Mucosa of descending colon (tissue), 3 donors: ENCODE measurements around the gene ADCY4. TPM values are rescaled to one million over a fixed set of nuclear protein-coding genes. Genes with fewer than 3 reads are reported as not detected.

Source experiments
- ATAC-seq: fragments of 200-7000 bp; cut with Tn5 transposase; one replicate; pipeline ENCODE4 v1.9.1; 2020; ENCODE audit warnings: mild to moderate bottlenecking, moderate library complexity
- DNase-seq, 3 donors: peaks; one replicate each; pipeline ENCODE4 v3.0.0-alpha.2; 2020
- H3K36me3 ChIP-seq: fragments of 200-600 bp; one replicate; pipeline ENCODE4 v1.8.0; 2021; ENCODE audit warnings: low read depth, mild to moderate bottlenecking
- H3K4me1 ChIP-seq: fragments of 200-600 bp; one replicate; pipeline ENCODE4 v1.8.0; 2021; ENCODE audit warnings: low read depth, mild to moderate bottlenecking
- H3K4me3 ChIP-seq: fragments of 200-600 bp; one replicate; pipeline ENCODE4 v1.8.0; 2021; ENCODE audit warnings: mild to moderate bottlenecking
- H3K9me3 ChIP-seq: fragments of 200-600 bp; one replicate; pipeline ENCODE4 v1.8.0; 2021; ENCODE audit warnings: mild to moderate bottlenecking
- intact Hi-C, 2 donors: fragments of 100-400 bp; cut with DNase I in 1 of 2; cut with micrococcal nuclease in 1 of 2; formaldehyde crosslinking; loops; one replicate each; pipeline versions ENCODE4 v1.11.0 to v1.11.1; 2022; cut with DNase I, micrococcal nuclease
- total RNA-seq, 3 donors: library from RNA; stranded (reverse); fragmentation: NEBNext Ultra II Directional in 2 of 3; extraction: Animal tissue kit (Norgen Biotek cat#: 25700) in 2 of 3; gene quantifications; one replicate each; pipeline versions ENCODE4 v1.2.1 to v1.2.4, GENCODE V29; 2021 to 2023
- TF ChIP-seq, protein P1 (sequence below): fragments of 200-600 bp; IDR thresholded peaks from one replicate; pipeline ENCODE4 v1.8.0; 2022; ENCODE audit warnings: antibody characterized with exemption, mild to moderate bottlenecking
- donor health status: DM: no; HTN: no; CAD: no; lungs with moderate emphysema.
- donor health status: DM: no; HTN: no; CAD: no.
- donor health status: DM: no; HTN: yes; CAD: no.

The ADCY4 gene
- total RNA-seq, 3 donors from 2014 or later: 13.9 to 23.5 (median 20.7) TPM

DNA sequence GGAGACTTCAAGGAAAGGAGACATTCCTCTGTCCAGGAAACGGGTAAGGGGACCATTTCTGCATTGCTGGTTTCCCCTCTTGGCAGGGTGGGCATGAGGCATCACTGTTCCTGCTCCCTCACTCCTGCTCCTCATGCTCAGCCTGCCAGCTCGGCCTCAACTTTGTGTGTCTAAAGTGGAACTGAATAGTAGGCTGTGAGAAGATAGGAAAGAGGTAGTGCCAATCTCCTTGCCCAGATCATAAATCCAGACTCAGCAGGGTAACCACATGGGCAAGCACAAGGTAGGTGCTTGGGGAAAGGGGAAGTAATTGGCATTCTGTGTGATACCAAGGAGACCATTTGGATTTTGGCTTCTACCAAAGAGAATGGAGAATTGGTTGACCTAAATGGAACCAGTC, 21.0 kb downstream of the ADCY4 start:
- TF ChIP-seq, protein P1, sequence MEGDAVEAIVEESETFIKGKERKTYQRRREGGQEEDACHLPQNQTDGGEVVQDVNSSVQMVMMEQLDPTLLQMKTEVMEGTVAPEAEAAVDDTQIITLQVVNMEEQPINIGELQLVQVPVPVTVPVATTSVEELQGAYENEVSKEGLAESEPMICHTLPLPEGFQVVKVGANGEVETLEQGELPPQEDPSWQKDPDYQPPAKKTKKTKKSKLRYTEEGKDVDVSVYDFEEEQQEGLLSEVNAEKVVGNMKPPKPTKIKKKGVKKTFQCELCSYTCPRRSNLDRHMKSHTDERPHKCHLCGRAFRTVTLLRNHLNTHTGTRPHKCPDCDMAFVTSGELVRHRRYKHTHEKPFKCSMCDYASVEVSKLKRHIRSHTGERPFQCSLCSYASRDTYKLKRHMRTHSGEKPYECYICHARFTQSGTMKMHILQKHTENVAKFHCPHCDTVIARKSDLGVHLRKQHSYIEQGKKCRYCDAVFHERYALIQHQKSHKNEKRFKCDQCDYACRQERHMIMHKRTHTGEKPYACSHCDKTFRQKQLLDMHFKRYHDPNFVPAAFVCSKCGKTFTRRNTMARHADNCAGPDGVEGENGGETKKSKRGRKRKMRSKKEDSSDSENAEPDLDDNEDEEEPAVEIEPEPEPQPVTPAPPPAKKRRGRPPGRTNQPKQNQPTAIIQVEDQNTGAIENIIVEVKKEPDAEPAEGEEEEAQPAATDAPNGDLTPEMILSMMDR: no peak
- no peak overlapping the region for H3K4me3 ChIP-seq
- no peaks in the 10 kb centered on the region for H3K36me3 ChIP-seq
- no peaks in the 10 kb centered on the region for H3K9me3 ChIP-seq
- intact Hi-C loops: no loop called here
- DNase-seq: no peak
- peaks cover 48% of the 10 kb centered on the region for H3K4me1 ChIP-seq
- no peak for ATAC-seq

DNA sequence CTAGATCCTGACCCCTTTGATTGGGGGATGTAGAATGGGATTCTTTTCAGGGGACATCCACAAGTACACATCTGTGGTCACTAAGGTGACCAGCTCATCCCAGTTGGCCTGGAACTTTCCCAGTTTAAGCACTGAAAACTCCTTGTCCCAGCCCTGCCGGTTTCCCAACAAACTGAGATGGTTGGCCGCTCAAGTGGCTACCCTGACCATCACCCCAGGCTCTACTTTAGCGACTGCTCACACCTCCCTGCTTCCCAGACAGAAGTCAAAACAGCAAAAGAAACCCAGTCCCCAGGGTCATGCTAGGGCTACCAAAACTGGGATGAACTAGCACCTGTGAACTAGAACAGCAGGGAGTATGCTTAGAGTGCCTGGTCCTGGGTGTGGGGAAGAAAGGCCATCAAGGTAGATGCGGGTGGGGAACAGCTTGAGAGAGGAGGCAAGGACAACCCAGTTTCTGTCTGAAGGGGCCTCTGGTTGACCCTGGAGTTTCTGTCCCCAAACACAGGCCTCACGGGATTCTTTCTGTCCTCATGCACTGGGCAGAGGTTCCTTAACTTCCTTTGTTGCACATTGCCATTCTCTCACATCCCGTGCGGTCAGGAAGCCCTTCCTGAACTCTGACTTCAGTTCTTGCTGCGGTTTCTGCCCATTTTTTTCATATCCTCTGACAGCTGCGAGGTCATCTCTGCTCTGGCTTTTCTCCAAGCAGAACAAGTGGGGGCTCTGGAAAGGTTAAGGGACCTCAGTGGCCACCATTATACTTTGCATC, 21.9 kb downstream of the ADCY4 start:
- no peaks in the 10 kb centered on the region for H3K9me3 ChIP-seq
- intact Hi-C loops: no loop called here
- peaks cover 57% of the 10 kb centered on the region for H3K4me1 ChIP-seq
- no peak overlapping the region for H3K4me3 ChIP-seq
- TF ChIP-seq, protein P1: no peak
- ATAC-seq: no peak
- DNase-seq: peak in 2 of 3 donors; percentile 42 to 47
- H3K36me3 ChIP-seq: no peaks in the 10 kb centered on the region

DNA sequence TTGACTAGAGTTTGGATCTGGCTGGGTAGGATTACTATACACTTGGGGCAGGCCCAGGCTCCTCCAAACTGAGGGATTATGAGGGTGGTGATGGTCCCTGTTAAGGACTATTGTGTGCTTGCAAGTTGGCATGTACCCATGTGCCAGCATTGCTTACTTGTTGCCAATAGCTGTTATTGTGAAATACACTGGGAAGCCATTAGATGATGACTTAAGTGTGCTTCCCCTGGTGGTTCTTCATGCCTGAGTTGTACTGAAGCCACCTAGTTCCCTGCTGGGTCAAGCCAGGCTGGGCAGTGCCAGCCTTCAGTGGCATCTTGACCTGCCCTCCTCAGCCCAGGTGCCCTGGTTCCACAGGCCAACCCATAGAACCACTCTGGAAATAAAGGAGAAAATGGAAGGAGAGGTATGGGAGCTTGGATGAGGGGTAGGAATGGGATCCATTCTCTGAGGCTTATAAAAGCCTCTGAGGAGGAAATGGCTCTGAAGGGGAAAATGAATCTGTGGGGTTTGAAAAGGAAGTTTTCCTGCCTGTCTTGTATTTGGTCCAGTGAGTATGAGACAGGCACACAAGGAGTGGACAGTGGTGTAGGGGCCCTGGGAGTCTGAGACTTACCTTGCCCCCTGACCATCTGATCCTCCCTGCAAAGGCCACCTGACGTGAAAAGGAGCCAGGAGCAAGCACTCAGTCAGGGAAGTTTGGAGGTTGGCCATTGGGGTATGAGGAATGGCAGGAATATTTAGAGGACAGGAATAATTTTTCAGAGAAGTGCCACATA, 22.8 kb downstream of the ADCY4 start:
- intact Hi-C loops: no loop called here
- no peaks in the 10 kb centered on the region for H3K9me3 ChIP-seq
- peaks cover 61% of the 10 kb centered on the region for H3K4me1 ChIP-seq
- H3K36me3 ChIP-seq: no peaks in the 10 kb centered on the region
- no peak overlapping the region for H3K4me3 ChIP-seq
- DNase-seq (no peak), ATAC-seq (no peak)
- TF ChIP-seq, protein P1: no peak

DNA sequence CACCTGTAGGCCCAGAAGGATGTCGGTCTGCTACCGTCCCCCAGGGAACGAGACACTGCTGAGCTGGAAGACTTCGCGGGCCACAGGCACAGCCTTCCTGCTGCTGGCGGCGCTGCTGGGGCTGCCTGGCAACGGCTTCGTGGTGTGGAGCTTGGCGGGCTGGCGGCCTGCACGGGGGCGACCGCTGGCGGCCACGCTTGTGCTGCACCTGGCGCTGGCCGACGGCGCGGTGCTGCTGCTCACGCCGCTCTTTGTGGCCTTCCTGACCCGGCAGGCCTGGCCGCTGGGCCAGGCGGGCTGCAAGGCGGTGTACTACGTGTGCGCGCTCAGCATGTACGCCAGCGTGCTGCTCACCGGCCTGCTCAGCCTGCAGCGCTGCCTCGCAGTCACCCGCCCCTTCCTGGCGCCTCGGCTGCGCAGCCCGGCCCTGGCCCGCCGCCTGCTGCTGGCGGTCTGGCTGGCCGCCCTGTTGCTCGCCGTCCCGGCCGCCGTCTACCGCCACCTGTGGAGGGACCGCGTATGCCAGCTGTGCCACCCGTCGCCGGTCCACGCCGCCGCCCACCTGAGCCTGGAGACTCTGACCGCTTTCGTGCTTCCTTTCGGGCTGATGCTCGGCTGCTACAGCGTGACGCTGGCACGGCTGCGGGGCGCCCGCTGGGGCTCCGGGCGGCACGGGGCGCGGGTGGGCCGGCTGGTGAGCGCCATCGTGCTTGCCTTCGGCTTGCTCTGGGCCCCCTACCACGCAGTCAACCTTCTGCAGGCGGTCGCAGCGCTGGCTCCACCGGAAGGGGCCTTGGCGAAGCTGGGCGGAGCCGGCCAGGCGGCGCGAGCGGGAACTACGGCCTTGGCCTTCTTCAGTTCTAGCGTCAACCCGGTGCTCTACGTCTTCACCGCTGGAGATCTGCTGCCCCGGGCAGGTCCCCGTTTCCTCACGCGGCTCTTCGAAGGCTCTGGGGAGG, 23.9 kb downstream of the ADCY4 start, which contains the start of gene LTB4R:
Gene LTB4R (plus strand): TSS at position 857 of the 959 bp plus-strand sequence. CDS start 4,150 bp downstream, outside the sequence.
- Histone ChIP-seq H3K4me1 (peaks cover 57% of the 10 kb centered on the region), H3K36me3 (no peaks in the 10 kb centered on the region), H3K4me3 (peak within 1 kb of the TSS; percentile 11), H3K9me3 (no peaks in the 10 kb centered on the region)
- TF ChIP-seq, protein P1: peak; percentile 33
- ATAC-seq (peak; percentile 77), DNase-seq (peak; percentile 74 to 88 (median 88))
- intact Hi-C loops: no loop called here

DNA sequence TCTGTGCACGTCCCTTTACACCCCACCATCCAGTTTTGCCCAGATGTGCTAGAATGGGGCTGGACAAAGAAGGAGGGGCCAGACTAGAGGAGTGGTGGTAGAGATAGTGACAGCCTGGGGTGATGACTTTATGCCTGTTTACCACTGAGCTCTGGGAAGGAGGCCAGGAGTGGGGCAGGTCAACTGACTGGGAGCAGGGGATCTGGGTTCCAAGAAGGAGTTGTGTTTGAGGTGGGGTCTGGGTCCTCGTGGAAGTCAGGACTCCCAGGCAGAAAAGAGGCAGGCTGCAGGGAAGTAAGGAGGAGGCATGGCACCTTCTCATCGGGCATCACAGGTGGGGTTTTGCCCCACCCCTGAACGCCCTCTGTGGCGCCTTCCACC, 24.6 kb downstream of the ADCY4 start:
- intact Hi-C loops: no loop called here
- H3K4me1 ChIP-seq: peaks cover 50% of the 10 kb centered on the region
- no peaks in the 10 kb centered on the region for H3K9me3 ChIP-seq
- peak in 2 of 3 donors; percentile 66 to 71 for DNase-seq
- H3K4me3 ChIP-seq: no peak overlapping the region
- peak; percentile 17 for ATAC-seq
- TF ChIP-seq, protein P1: no peak
- H3K36me3 ChIP-seq: no peaks in the 10 kb centered on the region
